ENCODE data around the gene NOS2. TPM values are rescaled to one million over a fixed set of nuclear protein-coding genes. Genes with fewer than 3 reads are reported as not detected.

Gene NOS2
- total RNA-seq, 1 experiment from 2014 or later: not detected

DNA sequence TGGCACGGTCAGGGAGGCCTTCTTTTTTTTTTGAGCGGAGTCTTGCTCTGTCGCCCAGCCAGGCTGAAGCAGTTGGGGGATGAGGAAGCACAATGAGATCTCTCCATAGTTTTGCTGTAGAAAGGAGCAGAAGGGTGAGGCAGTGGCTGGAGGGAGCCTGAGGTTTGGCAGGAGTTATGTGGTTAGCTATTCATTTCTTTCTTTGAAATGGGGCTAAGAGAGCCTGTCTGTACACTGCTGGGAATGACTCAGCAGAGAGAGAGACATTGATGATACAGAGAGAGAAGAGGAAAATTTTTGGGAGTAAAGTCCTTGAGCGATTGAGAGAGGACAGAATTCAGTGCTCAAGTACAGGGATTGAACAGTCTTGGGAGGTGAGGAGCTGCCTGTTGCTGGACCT is 22.1 kb downstream of the NOS2 start:
- Histone ChIP-seq H3K4me2 (no peak overlapping the region), H3K27me3 (ENCODE audit: insufficient read depth, low read depth) (peaks cover 48% of the 10 kb centered on the region), H3K27ac (no peak overlapping the region), H3K4me3 (no peak overlapping the region), H2AFZ (no peak overlapping the region), H3K36me3 (ENCODE audit: low read depth) (no peaks in the 10 kb centered on the region), H3K4me1 (replicated peaks; ENCODE audit: insufficient read depth) (no peaks in the 10 kb centered on the region), H3K79me2 (ENCODE audit: low read depth) (no peaks in the 10 kb centered on the region), H4K20me1 (ENCODE audit: insufficient read depth) (no peaks in the 10 kb centered on the region), H3K9me3 (ENCODE audit: insufficient read depth, low read depth) (no peaks in the 10 kb centered on the region), H3F3A (ENCODE audit: insufficient read depth, low read depth) (no peaks in the 10 kb centered on the region), H3K9me2 (ENCODE audit: insufficient read depth) (no peaks in the 10 kb centered on the region)
- DNase-seq: peak in 1 of 2 experiments; percentile 10
- intact Hi-C loops (cut with micrococcal nuclease; ENCODE audit: unreplicated experiment): no loop called here
- TF ChIP-seq, protein P1, sequence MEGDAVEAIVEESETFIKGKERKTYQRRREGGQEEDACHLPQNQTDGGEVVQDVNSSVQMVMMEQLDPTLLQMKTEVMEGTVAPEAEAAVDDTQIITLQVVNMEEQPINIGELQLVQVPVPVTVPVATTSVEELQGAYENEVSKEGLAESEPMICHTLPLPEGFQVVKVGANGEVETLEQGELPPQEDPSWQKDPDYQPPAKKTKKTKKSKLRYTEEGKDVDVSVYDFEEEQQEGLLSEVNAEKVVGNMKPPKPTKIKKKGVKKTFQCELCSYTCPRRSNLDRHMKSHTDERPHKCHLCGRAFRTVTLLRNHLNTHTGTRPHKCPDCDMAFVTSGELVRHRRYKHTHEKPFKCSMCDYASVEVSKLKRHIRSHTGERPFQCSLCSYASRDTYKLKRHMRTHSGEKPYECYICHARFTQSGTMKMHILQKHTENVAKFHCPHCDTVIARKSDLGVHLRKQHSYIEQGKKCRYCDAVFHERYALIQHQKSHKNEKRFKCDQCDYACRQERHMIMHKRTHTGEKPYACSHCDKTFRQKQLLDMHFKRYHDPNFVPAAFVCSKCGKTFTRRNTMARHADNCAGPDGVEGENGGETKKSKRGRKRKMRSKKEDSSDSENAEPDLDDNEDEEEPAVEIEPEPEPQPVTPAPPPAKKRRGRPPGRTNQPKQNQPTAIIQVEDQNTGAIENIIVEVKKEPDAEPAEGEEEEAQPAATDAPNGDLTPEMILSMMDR (conservative IDR thresholded peaks at IDR 0.05): no peak
- no peak for TF ChIP-seq EZH2 (IDR thresholded peaks at IDR 0.05; ENCODE audit: low read depth)
- no TSS peak for BruUV-seq (replicated peaks)
- CTCF ChIA-PET: no interaction called here
- POLR2A ChIA-PET (ENCODE audit: unreplicated experiment): no interaction called here

DNA sequence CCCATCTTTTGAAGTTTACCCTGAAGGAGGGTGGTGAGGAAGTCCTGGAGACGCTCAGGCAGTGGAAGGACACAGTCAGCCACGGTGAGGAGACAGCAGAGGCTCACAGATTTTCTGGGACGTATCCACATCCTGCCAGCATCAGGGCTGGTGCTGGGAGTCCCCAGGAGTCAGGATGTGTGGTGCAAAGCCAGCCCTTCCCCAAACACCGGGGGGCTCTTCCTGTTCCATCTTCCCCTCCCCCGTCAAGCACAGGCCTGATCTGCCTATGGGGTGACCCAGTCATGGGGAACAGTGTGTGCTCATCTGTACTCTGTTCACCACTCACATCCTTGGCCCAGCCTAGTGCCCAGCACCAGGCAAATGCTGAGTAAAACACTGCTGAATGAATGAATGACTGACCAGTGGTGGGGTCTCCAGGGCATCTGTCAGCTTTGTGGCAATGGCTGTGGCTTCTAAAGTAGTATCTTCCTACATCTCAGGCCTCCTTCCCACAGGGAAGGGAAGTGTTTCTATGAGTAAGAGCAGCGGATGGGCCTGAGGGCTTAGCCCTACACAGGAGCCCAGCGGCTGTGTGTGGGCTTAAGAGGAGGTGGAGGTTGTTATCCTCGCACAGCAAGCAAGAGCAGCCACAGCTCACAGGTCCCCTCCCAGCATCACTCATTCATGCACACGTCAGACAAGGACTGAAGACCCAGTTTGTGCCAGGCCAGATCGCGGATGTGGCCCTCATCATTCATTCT is 23.3 kb downstream of the NOS2 start:
- ChIA-PET POLR2A (ENCODE audit: unreplicated experiment) (no interaction called here), CTCF (no interaction called here)
- Histone ChIP-seq H4K20me1 (ENCODE audit: insufficient read depth) (no peaks in the 10 kb centered on the region), H3K27ac (no peak overlapping the region), H3K4me3 (no peak overlapping the region), H3K27me3 (ENCODE audit: insufficient read depth, low read depth) (peaks cover 50% of the 10 kb centered on the region), H3K9me2 (ENCODE audit: insufficient read depth) (no peaks in the 10 kb centered on the region), H3K79me2 (ENCODE audit: low read depth) (no peaks in the 10 kb centered on the region), H3K9me3 (ENCODE audit: insufficient read depth, low read depth) (no peaks in the 10 kb centered on the region), H3K4me2 (no peak overlapping the region), H3F3A (ENCODE audit: insufficient read depth, low read depth) (no peaks in the 10 kb centered on the region), H3K36me3 (ENCODE audit: low read depth) (no peaks in the 10 kb centered on the region), H3K4me1 (replicated peaks; ENCODE audit: insufficient read depth) (no peaks in the 10 kb centered on the region), H2AFZ (no peak overlapping the region)
- no TSS peak for BruUV-seq (replicated peaks)
- intact Hi-C loops (cut with micrococcal nuclease; ENCODE audit: unreplicated experiment): no loop called here
- TF ChIP-seq, protein P1 (conservative IDR thresholded peaks at IDR 0.05): no peak
- TF ChIP-seq EZH2 (IDR thresholded peaks at IDR 0.05; ENCODE audit: low read depth): no peak
- no peak for DNase-seq

DNA sequence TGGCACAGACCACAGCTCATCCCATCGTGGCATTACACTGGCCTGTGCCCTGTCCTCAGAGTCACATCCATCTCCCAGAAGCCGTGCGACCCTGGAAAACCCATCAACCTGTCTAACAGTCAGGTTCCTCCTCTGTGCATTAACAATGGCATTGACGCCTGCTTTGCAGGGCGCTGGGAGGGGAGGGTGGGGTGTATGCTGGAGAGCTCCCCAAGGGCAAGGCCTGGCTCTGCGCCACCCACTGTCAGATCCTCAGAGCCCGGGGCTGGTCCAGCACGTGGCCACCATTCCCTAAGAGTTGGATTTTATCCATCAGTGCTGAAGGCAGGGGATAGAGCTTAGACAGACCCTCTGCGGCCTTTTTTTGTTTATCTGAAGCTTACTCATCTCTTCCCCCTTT is 28.7 kb downstream of the NOS2 start:
- CTCF ChIA-PET: no interaction called here
- no peaks in the 10 kb centered on the region for H3F3A ChIP-seq (ENCODE audit: insufficient read depth, low read depth)
- H3K79me2 ChIP-seq (ENCODE audit: low read depth): no peaks in the 10 kb centered on the region
- H3K4me3 ChIP-seq: no peak overlapping the region
- no TSS peak for BruUV-seq (replicated peaks)
- H3K9me3 ChIP-seq (ENCODE audit: insufficient read depth, low read depth): no peaks in the 10 kb centered on the region
- intact Hi-C loops (cut with micrococcal nuclease; ENCODE audit: unreplicated experiment): no loop called here
- H3K27ac ChIP-seq: no peak overlapping the region
- TF ChIP-seq, protein P1 (conservative IDR thresholded peaks at IDR 0.05): no peak
- TF ChIP-seq EZH2 (IDR thresholded peaks at IDR 0.05; ENCODE audit: low read depth): no peak
- peaks cover 88% of the 10 kb centered on the region for H3K27me3 ChIP-seq (ENCODE audit: insufficient read depth, low read depth)
- H3K36me3 ChIP-seq (ENCODE audit: low read depth): no peaks in the 10 kb centered on the region
- POLR2A ChIA-PET (ENCODE audit: unreplicated experiment): interaction anchor here (0.5 kb wide), 1 partner anchor 9 kb away, joined by 3 read pairs; no protein-coding TSS in a partner anchor
- H3K4me1 ChIP-seq (replicated peaks; ENCODE audit: insufficient read depth): no peaks in the 10 kb centered on the region
- DNase-seq: no peak
- H4K20me1 ChIP-seq (ENCODE audit: insufficient read depth): no peaks in the 10 kb centered on the region
- H3K9me2 ChIP-seq (ENCODE audit: insufficient read depth): no peaks in the 10 kb centered on the region
- H3K4me2 ChIP-seq: no peak overlapping the region
- no peak overlapping the region for H2AFZ ChIP-seq

Measured in PC-9 (cell line).